Hematopoietic multipotent progenitor cell treated with erythropoietin and hydrocortisone succinate and interleukin-3 and kit ligand, for 15 days (in vitro differentiated cells): ENCODE results near the gene LRRC27.
"Not testable (repeated sequence)": the region's sequence is repeated elsewhere in the genome, so short reads cannot be mapped to it uniquely, and the experiment has no call there.

Experiments used
- DNase-seq: peaks from one replicate; pipeline ENCODE4 v3.0.0-alpha.2; 2015; ENCODE audit warnings: low spot score

LRRC27 gene

DNA sequence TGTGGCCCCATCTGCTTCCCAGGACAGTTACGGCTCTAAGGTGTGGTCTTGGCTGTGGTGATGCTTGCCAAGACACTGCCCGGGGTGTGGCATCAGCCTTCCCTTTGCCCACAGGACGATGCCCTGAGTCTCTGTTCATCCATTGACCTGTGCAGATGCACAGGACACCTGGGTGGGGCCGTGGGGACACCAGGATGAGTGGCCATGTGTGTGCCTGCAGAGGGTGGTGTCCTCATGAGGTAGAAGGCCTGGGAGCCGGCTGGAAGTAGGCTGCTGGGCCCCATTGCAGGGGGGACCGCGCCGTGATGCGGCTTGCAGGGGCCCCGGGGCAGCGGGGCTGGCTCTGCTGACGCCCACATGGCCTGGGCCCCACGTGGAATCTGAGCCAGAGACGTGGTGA is 42.6 kb downstream of the LRRC27 start:
- no peak for DNase-seq

DNA sequence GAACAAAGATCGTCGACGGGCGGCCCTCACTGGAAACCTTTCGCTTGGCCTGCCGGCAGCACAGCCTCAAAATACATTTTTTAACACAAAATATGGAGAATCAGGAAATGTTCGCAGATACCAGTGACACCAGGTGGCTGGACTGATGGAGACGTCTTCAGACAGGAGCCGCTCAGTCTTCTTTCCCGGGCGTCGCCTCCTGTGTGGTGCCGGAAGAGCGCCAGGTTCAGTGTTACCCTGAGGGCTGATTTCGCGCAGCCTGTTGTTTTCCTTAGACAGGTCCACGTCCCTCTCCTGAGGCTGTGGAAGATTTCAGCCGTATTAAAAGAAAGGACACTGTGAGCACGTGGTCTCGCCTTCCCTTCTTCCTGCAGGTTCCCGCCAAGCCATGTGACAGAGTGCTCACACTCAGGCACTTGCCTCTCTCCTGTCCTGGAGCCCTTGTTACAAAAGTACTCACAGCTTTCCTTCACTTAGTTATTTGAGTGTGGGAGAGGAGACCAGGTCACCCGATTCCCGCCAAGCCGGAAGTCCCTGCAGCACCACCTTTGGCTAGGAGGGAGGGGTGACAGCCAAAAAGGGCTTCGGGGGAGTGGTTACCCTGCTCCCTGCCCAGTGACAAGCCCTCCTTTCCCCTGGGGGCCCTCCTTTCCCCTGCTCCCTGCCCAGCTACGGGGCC is 43.3 kb downstream of the LRRC27 start:
- no peak for DNase-seq

DNA sequence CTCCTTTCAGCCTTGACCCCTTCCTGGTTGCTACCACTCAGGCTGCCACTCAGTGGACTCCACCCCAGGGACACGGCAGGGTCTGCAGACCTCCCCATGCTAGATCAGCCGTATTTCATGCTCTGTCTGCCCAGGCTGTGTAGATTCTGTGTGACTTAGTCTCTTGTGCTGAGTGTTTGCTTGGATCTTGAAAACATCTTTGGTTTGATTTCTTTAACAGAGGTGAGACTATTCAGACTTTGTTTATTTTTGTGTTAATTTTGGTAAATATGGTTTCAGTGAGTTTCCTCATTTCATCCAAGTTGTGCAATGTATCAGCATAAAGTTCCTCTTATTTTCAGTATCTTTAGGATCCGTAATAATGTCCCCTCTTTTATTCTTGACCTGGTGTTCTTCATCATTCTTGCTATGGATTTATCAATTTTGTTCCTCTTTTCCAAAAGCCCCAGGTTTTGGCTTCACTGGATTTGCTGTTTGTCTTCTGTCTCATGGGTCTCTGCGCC is 43.9 kb downstream of the LRRC27 start:
- no peak for DNase-seq

DNA sequence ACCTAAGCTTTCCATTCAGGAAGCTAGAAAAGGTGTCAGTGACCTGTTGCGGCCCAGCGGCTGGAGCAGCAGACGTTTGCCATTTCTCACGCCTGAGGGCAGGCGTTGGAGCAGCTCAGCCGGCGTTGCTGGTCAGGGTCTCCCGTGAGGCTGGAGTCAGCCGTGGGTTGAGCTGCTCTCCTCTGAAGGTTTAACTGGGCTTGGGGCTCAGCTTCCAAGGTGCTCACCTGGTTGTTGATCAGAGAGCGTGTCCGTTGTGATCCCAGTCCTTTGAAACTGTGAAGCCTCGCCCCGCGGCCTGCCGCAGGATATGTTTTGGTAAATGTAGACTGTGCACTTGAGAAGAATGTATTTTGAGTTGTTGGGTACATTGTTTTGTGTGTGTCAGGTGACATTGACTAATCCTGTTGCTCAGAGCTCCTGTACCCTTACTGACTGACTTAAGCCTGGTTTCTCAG is 44.4 kb downstream of the LRRC27 start:
- DNase-seq = no peak

DNA sequence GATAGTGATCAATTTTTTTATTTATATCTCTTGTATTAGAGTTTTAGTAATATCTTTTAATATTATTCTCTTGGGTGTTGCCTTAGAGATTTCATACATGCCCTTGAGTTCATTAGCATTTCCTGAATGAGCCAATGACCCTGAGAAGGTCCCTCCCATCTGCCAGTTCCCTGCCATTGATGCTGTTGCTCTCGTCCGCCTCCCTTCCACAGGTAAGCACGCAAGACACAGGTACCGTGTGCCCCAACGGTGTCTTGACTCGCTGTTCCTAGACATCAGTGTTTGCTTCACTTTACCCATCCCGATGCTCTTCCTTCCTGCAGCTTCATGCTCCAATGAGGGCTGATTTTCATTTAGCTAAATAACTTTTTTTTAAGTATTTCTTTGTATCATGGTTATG is 45.3 kb downstream of the LRRC27 start:
- DNase-seq = no peak

DNA sequence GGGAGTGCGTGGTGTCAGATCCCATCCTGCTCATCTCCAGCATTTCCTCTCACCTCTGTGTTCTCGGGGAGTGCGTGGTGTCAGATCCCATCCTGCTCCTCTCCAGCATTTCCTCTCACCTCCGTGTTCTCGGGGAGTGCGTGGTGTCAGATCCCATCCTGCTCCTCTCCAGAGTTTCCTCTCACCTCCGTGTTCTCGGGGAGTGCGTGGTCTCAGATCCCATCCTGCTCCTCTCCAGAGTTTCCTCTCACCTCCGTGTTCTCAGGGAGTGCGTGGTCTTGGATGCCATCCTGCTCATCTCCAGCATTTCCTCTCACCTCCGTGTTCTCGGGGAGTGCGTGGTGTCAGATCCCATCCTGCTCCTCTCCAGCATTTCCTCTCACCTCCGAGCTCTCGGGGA is 47.0 kb downstream of the LRRC27 start:
- not testable (repeated sequence) for DNase-seq

DNA sequence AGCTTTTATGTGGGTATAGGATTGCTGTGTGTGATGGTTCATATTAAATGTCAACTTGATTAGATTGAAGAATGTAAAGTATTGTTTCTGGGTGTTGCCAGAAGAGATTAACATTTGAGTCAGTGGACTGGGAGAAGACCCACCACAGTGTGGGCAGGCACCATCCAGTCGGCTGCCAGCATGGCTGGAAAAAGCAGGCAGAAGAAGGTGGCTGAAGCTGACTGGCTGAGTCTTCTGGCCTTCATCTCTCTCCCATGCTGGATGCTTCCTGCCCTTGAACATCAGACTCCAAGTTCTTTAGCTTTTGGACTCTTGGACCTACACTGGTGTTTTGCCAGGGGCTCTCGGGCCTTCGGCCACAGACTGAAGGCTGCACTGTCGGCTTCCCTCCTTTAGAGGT is 49.0 kb downstream of the LRRC27 start:
- not testable (repeated sequence) for DNase-seq

DNA sequence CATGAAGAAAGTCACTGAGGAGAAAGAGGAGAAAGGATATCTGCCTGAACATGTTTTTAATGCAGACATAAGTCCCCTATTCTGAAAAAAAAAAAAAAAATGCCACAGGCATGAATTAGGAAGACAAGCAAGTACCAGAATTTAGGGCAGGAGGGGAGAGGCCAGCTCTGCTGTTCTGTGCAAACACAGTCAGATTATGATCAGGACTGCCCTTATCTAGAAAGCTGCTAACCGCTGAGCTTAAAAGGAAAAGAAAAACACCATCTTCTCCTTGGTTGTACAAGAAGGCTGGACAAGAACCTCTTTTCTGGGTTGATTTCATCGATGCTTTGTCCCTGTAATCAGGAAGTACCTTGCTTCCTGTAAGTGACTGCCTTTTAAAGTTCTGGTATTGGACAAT is 49.7 kb downstream of the LRRC27 start:
- no peak for DNase-seq

DNA sequence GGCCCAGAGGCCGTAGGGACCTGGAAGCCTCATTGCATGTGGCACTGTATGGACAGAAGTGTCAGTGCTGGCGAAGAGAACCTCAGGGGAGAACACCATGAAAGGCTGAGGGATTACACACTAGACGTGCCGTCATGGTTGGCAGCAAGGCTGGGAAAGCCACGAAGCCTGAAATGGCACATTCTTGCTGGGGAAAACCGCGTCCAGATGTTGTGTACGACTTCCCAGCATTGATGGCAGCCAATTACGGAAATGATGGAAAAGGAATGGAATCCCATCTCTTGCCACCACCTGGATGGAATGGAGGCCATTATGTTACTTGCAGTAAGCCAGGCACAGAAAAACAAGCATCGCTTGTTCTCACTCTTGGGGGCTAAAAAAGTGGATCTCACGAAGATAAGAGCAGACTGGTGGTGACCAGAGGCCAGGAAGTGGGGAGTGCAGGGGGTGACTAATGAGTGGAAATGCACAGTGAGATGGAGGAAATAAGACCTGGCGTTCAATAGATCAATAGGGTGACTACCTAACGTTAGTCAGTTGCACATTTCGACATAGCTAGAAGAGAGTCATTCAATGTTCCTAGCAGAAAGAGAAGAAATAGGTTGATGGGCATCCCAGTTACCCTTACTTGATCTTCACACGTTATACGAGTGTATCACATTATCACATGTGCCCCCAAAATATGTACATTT is 50.4 kb downstream of the LRRC27 start:
- no peak for DNase-seq

DNA sequence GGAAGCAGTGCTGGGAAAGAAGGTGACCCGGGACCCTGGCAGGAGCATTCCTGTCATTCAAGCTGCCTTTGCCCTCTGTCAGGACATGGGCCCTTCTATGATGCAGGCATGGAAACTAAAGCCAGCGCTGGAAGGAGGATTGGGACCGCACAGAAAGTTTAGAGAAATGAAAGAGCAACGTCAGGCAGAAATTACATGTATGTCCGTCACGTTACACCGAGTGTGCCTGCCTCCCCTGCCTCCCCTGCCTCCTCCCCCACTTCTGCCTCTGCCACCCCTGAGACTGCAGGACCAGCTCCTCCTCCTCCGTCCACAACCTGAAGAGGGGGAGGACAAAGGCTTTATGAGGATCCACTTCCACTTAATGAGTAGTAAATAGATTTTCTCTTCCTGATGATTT is 51.1 kb downstream of the LRRC27 start:
- no peak for DNase-seq

DNA sequence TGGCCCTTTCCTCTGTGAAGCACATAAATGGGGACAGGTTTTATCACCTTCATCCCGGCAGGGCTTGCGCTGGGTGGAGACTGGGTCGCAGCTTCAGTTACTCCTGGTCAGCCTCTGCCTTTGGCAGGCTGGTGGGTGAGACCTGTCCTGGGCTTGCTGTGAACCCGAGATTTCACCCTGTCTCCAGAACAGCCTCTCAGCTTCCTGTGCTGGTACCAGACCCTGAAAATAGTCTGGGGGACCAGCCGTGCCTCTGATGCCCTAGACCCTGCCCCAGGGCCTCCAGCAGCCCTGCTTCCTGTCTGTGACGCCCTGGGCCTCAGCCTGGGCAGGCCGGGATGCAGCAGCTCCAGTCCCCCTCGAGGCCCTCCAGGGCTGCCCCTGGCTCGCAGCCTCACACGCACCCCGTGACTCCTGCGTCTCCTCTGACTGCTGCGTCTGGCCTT is 51.8 kb downstream of the LRRC27 start:
- no peak for DNase-seq

DNA sequence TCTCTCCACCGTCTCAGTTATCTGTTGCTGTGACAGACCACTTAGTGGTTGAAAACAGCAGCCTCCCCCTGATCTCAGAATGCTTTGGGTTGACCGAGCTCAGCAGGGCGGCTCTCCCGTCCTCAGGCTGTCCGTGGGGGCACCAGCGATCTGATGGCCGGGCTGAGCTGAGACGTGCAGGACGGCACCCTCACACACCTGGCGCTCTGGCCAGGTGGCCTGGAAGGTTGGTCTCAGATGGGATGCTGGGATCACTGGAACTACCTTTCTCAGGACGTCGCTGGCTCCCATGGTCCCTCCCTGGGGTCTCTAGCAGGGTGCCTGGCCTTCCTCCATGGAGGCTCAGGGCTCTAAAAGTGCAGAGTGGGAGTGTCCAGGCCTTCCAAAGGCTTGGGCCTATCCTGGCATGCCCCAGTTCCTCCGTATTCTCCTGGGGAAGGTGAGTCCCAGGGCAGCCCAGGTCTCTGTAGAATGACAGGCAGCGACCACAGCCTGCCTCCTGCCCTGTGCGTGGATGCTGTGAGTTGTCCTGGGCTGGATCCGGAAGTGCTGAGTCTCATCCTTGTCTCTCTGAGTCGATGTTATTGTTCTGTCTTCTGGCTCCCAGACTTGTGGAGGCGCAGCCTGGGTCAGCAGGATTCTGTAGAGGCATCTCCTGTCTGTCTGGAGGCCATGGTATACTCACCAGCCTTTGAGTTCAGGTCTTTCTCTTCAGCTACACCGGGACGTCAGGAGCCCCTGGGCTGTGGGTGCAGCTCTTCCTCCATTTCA is 52.8 kb downstream of the LRRC27 start:
- no peak for DNase-seq

DNA sequence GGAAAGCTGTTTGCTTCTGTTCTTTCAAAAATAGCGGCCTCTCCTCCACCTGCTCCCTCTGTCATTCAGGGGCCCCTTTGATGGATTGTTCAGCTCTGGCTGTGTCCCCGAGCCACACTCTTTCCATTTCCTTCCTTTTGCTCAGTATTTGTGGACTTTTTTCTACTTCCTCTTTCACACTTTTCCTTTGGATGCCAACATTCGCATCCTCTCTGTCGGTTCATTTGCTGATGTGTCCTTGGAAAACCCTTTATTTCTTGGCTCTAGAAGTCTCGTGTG is 53.3 kb downstream of the LRRC27 start:
- DNase-seq = no peak

DNA sequence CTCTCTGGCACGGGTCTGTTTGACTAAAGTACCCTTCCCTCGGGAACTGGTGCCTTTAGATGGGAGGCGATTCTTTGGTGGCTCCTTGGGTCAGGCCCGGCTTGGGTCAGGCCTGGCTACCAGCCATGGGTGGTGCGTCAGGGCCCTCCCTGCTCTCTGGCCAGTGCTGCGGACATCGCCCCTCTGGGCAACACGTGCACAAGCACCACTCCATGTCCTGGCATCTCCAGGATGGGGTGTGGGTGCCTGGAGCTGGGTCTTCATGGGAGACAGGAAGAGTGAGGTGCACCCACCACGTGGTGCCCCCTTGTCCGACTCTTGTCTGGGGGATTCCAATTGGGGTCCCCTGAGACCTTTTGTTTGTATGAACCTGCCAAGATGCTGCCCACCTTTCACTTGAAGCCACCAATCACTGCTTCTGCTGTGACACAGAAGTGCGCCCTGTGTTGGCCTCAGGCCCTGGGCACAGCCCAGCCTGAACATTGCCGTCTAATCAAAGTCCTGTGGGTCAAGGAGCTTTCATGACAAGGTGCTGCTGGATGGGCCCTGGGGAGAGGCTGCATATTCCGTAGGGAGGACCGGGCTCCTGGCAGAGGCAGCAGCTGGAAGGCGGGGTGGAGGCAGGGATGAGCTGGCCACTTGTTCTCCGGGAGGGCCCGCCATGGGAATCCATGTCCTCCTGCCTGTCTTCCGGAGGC is 53.9 kb downstream of the LRRC27 start:
- DNase-seq = no peak

DNA sequence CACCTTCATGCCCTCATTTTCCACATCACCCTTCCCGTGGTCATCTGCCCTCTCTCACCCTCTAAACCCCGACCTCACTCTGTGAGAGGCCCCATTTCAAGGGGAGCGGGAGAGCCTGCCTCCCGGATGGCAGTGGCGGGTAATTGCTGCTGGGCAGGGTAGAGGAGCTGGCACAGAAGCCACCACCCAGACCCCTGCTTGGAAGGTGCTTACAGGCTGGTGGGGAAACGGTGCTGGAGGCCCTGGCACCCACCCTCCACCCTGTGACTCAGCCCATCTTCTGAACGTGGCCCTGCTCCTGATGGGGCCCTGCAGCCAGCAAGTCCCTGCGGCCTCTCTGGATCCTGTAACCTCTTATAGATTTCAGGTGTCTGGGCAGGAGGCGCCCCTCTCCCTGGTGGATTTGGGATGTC is 54.4 kb downstream of the LRRC27 start:
- no peak for DNase-seq

DNA sequence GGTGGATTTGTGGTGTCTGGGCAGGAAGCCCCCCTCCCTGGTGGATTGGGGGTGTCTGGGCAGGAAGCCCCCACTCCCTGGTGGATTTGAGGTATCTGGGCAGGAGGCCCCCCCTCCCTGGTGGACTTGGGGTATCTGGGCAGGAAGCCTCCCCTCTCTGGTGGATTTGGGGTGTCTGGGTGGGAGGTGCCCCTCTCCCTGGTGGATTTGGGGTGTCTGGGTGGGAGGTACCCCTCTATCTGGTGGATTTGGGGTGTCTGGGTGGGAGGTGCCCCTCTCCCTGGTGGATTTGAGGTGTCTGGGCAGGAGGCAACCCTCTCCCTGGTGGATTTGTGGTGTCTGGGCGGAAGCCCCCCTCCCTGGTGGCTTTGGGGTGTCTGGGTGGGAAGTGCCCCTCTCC is 54.9 kb downstream of the LRRC27 start:
- DNase-seq = not testable (repeated sequence)

DNA sequence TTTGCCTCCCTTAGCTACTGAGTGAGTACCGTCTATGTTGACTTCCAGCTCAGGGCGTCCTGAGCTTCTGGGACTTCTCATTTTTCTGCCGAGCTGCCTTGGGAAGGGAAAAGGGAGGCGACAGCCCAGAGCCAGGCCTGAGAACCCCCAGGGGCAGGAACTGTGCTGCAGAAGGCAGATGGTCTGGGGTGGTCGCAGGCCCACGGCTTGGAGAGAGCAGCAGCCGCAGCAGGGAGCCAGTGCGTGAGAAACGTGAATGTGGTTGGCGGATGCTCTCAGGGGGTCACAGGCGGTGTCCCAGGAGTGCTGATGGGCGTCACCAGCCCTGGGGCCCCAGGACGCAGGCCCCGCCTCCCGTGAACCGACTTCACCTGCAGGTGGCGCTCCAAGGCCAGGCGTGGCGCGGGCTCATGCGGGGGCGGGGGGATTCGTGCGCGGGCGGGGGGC is 55.8 kb downstream of the LRRC27 start:
- DNase-seq = peak; percentile 20

DNA sequence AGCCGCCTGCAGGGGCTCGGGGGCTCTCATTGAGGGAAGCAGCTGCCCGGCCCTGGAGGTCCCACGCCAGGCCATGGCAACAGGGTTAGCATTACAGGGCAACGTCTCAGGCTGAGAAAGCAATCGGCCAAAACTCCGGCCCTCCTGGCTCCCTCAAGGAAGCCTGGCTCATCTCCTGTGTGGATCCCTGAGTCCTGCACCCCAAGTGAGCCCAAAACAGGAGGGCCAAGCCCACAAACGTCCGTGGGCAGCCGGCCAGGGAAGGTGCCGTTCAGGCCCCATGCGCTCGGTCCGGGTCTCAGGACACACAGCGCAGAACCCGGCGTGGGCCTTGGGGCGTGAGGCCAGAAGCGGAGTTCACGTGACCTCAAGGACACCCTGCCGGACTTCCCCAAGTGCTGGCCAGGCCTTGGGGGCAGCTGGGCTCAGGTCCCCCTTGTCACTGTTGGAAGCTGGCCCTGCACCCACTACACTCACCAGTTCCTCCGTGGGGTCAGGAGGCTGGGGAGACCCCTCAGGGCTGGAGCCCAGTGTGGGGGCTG is 57.0 kb downstream of the LRRC27 start:
- no peak for DNase-seq

DNA sequence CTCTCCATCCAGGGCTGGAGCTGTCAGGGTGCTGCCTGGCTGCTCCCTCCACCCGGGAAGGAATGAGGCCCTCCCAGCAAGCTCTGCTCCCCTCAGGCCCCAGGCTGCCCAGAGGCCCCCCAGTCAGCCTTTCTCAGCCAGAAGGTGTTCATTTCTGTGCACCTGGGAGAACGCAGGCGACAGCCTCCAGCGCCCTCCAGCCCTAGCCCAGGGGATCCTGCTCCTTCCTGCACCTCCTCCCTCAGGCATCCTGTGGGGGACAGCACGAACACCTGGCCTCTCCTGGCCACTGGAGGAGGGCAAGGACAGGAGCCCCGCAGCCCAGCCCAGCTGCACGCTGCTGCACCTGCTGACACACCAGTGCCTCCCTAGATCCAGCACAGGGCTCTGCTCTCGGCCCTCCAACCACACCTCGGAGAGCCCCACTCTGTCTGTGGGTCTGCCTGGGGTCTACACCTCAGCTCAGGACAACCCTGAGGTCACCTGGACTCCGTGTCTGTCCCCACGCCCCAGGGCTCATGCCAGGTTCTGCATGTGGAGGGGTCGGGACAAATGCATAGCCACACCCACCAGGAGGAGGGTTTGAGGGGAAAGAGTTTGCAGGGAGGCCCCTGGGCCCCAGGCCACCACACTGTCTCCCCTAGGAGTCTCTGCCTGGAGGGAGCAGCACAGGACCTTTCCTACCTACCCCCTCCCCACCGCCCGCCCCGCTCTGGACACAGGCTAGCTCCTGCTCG is 57.6 kb downstream of the LRRC27 start:
- no peak for DNase-seq

DNA sequence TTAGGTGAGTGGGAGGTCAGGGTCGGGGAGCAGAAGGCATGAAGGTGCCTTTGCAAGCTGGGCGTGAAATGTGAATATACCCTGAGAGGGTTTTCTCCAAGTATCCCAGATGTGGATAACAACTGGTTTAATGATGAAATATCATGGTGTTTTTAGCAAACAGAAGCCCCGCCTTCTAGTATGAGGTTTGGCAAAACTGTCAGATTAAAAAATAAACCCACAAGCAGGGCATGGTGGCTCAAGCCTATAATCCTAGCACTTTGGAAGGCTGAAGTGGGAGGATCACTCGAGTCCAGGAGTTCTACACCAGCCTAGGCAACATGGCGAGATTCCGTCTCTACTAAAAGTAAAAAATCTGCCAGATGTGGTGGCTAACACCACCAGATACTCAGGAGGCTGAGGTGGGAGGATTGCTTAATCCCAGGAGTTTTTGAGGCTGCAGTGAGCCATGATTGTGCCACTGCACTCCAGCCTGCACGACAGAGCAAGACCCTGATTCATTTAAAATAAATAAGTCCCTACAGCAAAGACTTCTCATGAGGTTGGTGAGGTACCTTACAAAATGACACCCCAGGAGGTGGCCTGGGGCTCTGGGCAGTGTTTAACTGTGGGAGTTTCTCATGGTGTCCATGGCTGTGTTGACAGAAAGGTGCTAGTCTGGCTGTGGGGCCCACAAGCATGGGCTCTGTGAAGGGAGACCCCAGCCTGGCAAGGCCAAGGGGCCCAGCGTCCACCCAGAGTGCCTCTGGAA is 58.4 kb downstream of the LRRC27 start:
- DNase-seq = no peak
